Thoracic aorta (tissue), 2 donors: ENCODE measurements around the gene UBE2L6. TPM values are rescaled to one million over a fixed set of nuclear protein-coding genes. Genes with fewer than 3 reads are reported as not detected.

Source experiments
- ATAC-seq: fragments of 150-250 bp; one replicate; pipeline ENCODE4 v1.8.0; 2017; ENCODE audit warnings: low read depth; ENCODE audit not compliant: insufficient number of reproducible peaks, low FRiP score
- DNase-seq: peaks from one replicate; pipeline ENCODE4 v3.0.0-alpha.2; 2020; ENCODE audit warnings: low spot score
- H3K27ac ChIP-seq, 2 donors: fragments of 200-600 bp; sonication (generic); 1 replicate in 1 of 2; 2 replicates in 1 of 2; pipeline ENCODE4 v1.5.1; 2016; ENCODE audit warnings: mild to moderate bottlenecking in 2 of 2, moderate library complexity in 2 of 2
- H3K27me3 ChIP-seq: fragments of 200-600 bp; sonication (generic); replicated peaks from 2 replicates; pipeline ENCODE4 v1.6.0; 2016; ENCODE audit warnings: mild to moderate bottlenecking; ENCODE audit not compliant: insufficient read depth
- H3K36me3 ChIP-seq: fragments of 200-600 bp; sonication (generic); one replicate; pipeline ENCODE4 v1.5.1; 2016
- H3K4me1 ChIP-seq, 2 donors: fragments of 200-600 bp; sonication (generic); 1 replicate in 1 of 2; 2 replicates in 1 of 2; pipeline versions ENCODE4 v1.5.1 to v1.6.0; 2016; ENCODE audit warnings: low read depth in 2 of 2, mild to moderate bottlenecking in 1 of 2; ENCODE audit not compliant: control insufficient read depth in 1 of 2
- H3K4me3 ChIP-seq: fragments of 200-600 bp; sonication (generic); 2 replicates; pipeline ENCODE4 v1.5.1; 2016; ENCODE audit warnings: mild to moderate bottlenecking
- H3K9me3 ChIP-seq: fragments of 200-600 bp; sonication (generic); 2 replicates; pipeline ENCODE4 v1.5.1; 2016
- CTCF ChIP-seq: fragments of 200-600 bp; sonication (generic); IDR thresholded peaks from one replicate; pipeline ENCODE4 v1.5.1; 2019; ENCODE audit warnings: antibody characterized with exemption
- total RNA-seq, 2 donors: library from RNA; depleted of rRNA; stranded (reverse); fragments of >200 nt; gene quantifications; one replicate each; pipeline versions ENCODE4 v1.1.0 to v1.2.3, GENCODE V29; 2016

UBE2L6 gene
- total RNA-seq, 2 donors from 2014 or later = 22.6 to 45.8 TPM

DNA sequence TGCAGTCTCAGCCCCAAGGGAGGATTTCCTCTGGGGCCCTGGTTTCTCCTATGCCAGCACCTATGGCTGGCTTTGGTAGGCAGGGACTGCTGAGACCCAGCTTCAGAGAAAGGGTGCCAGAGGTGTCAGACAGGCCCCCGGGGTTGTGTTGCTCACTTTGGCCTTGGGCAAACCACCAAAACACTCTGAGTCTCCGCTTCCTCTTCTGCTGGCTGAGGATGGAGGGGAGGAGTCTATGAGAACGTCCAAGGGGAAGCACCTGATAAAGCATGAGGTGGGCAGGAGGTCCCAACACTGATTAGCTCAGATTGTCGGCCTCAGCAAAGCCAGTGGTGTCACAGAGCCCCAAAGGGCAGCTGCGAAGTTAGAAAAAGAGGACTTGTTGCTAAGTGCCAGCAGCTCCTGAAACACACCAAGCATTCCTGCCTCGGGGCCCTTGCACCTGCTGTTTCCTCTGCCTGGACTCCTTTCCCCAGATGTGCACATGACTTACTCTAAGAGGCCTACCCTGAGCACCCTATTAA, 19.6 kb downstream of the UBE2L6 start:
- peaks cover 31% of the 10 kb centered on the region for H3K36me3 ChIP-seq
- no peak overlapping the region for H3K27ac ChIP-seq
- TF ChIP-seq CTCF = no peak
- H3K27me3 ChIP-seq = no peaks in the 10 kb centered on the region
- ATAC-seq (no peak), DNase-seq (no peak)
- no peak overlapping the region for H3K4me3 ChIP-seq
- no peaks in the 10 kb centered on the region for H3K9me3 ChIP-seq
- no peaks in the 10 kb centered on the region for H3K4me1 ChIP-seq

DNA sequence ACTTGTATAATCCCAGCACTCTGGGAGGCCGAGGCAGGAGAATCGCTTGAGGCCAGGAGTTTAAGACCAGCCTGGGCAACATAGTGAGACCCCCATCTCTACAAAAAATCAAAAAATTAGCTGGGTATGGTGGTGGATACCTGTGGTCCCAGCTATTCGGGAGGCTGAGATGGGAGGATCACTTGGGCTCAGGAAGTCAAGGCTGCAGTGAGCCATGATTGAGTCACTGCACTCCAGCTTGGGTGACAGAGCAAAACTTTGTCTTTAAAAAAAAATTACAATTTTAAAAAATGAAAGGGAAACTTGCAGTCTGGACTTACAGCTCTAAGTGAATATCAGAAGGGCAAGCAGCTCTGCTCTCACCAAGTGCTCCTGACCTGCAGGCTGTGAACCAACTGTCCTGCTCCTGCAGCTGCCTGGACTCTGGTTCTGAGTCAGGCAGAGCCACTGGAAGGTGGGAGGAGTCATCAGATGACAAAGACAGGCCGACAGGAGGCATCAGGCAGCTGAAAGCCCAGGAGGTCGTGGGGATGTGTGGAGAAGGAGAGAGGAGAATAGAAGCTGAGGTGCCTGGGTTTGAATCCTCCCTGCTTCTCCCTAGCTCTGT, 20.5 kb downstream of the UBE2L6 start:
- ATAC-seq = no peak
- Histone ChIP-seq H3K4me1 (no peaks in the 10 kb centered on the region), H3K27me3 (no peaks in the 10 kb centered on the region), H3K9me3 (no peaks in the 10 kb centered on the region), H3K36me3 (peaks cover 22% of the 10 kb centered on the region), H3K4me3 (no peak overlapping the region), H3K27ac (no peak overlapping the region)
- no peak for TF ChIP-seq CTCF
- no peak for DNase-seq

- Histone ChIP-seq H3K9me3 (no peaks in the 10 kb centered on the region), H3K27me3 (no peaks in the 10 kb centered on the region), H3K36me3 (peaks cover 19% of the 10 kb centered on the region), H3K27ac (no peak overlapping the region), H3K4me1 (no peaks in the 10 kb centered on the region), H3K4me3 (no peak overlapping the region)
- ATAC-seq (no peak), DNase-seq (no peak)
- TF ChIP-seq CTCF = no peak
Observed at GRCh38 chr11:57546451-57546850, 21.0 kb downstream of the UBE2L6 start.

- no peak for ATAC-seq
- no peaks in the 10 kb centered on the region for H3K4me1 ChIP-seq
- no peak for DNase-seq
- no peak overlapping the region for H3K27ac ChIP-seq
- H3K4me3 ChIP-seq = no peak overlapping the region
- peaks cover 17% of the 10 kb centered on the region for H3K36me3 ChIP-seq
- H3K27me3 ChIP-seq = no peaks in the 10 kb centered on the region
- no peak for TF ChIP-seq CTCF
- no peaks in the 10 kb centered on the region for H3K9me3 ChIP-seq
Observed at GRCh38 chr11:57545883-57546282, 21.6 kb downstream of the UBE2L6 start.

- DNase-seq (no peak), ATAC-seq (no peak)
- Histone ChIP-seq H3K27me3 (no peaks in the 10 kb centered on the region), H3K4me1 (no peaks in the 10 kb centered on the region), H3K27ac (no peak overlapping the region), H3K9me3 (no peaks in the 10 kb centered on the region), H3K4me3 (no peak overlapping the region), H3K36me3 (peaks cover 3% of the 10 kb centered on the region)
- no peak for TF ChIP-seq CTCF
Observed at GRCh38 chr11:57544566-57544965, 22.9 kb downstream of the UBE2L6 start.
